ENCODE measurements around the gene ZNF316.
A peak's percentile ranks its signal among the peaks of the same experiment; 100 is the strongest.

DNA sequence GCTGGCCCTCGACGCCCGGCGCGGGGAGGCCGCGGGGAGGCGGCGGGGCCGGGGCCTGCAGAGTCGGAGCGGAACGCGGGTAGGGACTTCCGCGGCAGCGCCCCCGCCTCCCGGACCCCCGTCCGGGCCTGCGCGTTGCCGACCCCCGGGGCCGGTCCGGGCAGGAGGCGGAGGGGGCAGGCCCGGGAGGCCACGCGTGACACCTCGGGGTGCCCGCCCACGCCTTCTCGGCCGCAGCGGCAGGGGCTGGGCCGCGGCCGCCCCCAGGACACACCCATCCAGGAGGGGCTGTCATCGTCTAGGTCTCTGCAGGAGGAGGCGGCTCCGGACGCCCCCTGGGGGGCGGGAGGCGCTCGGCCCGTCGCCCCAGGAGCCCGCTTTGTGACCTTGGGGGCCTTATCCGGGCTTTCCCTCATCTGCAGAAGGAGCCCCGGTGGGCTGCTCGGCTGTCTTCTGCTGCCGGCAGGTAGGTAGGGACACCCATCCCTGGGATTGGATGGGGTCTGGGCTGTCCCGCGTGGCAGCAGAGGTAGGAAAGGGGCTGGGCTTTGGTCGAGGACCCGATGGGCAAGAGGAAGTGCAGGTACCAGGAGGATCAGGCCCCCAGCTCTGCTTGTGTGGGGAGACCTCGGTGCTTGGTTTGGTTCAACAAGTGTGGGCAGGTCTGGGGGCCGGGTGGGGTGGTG lies 569 bp downstream of the ZNF316 start:
- TF ChIP-seq, protein P1, sequence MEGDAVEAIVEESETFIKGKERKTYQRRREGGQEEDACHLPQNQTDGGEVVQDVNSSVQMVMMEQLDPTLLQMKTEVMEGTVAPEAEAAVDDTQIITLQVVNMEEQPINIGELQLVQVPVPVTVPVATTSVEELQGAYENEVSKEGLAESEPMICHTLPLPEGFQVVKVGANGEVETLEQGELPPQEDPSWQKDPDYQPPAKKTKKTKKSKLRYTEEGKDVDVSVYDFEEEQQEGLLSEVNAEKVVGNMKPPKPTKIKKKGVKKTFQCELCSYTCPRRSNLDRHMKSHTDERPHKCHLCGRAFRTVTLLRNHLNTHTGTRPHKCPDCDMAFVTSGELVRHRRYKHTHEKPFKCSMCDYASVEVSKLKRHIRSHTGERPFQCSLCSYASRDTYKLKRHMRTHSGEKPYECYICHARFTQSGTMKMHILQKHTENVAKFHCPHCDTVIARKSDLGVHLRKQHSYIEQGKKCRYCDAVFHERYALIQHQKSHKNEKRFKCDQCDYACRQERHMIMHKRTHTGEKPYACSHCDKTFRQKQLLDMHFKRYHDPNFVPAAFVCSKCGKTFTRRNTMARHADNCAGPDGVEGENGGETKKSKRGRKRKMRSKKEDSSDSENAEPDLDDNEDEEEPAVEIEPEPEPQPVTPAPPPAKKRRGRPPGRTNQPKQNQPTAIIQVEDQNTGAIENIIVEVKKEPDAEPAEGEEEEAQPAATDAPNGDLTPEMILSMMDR (IDR thresholded peaks at IDR 0.05), result peak in 3 of 6 experiments; percentile 9 to 16 (median 15)
- no peak for TF ChIP-seq POLR2A (IDR thresholded peaks at IDR 0.05)
